Activated CD4-positive, alpha-beta T cell treated with anti-CD3 and anti-CD28 coated beads for 36 hours (primary cell): ENCODE measurements around the gene HOXB6. TPM values are rescaled to one million over a fixed set of nuclear protein-coding genes. Genes with fewer than 3 reads are reported as not detected.
A peak's percentile ranks its signal among the peaks of the same experiment; 100 is the strongest.

ENCODE experiments used
- ATAC-seq: fragments of 200-7000 bp; cut with Tn5 transposase; one replicate; pipeline ENCODE4 v1.10.0; 2021; ENCODE audit warnings: mild to moderate bottlenecking, moderate library complexity
- CTCF ChIA-PET: fragments of 350-600 bp; sonication (Branson Sonifier 250); formaldehyde crosslinking; loops from one replicate; lab custom pipeline; 2021; ENCODE audit warnings: antibody characterized with exemption; lab: Charles Lee
- POLR2A ChIA-PET: fragments of 350-600 bp; sonication (Branson Sonifier 250); formaldehyde crosslinking; loops from one replicate; lab custom pipeline; 2021; ENCODE audit warnings: antibody characterized with exemption, inconsistent platforms; lab: Charles Lee
- DNase-seq: peaks from one replicate; pipeline ENCODE4 v3.0.0-alpha.2; 2020
- H3K27ac Mint-ChIP-seq: one replicate; pipeline ENCODE4 v1.8.0; 2021; ENCODE audit warnings: mixed read lengths
- H3K27me3 Mint-ChIP-seq: one replicate; pipeline ENCODE4 v1.8.0; 2021; ENCODE audit warnings: mixed read lengths
- H3K36me3 Mint-ChIP-seq: one replicate; pipeline ENCODE4 v1.8.0; 2021; ENCODE audit warnings: low read depth, mixed read lengths
- H3K4me1 Mint-ChIP-seq: one replicate; pipeline ENCODE4 v1.8.0; 2021; ENCODE audit warnings: mixed read lengths
- H3K4me3 Mint-ChIP-seq: one replicate; pipeline ENCODE4 v1.8.0; 2021; ENCODE audit warnings: mild to moderate bottlenecking, moderate library complexity, mixed read lengths
- H3K9me3 Mint-ChIP-seq: one replicate; pipeline ENCODE4 v1.8.0; 2021; ENCODE audit warnings: low read depth, mixed read lengths
- intact Hi-C, 2 experiments: fragments of 100-400 bp; cut with DNase I in 1 of 2; cut with micrococcal nuclease in 1 of 2; formaldehyde crosslinking; loops; one replicate each; pipeline versions ENCODE4 v1.14.2 to v1.15.1; 2022 to 2024; cut with DNase I, micrococcal nuclease
- total RNA-seq, 2 experiments: library from RNA; stranded (reverse); gene quantifications; one replicate each; pipeline ENCODE4 v1.2.3, GENCODE V29; 2021

The HOXB6 gene
- total RNA-seq, 2 experiments from 2014 or later: not detected

DNA sequence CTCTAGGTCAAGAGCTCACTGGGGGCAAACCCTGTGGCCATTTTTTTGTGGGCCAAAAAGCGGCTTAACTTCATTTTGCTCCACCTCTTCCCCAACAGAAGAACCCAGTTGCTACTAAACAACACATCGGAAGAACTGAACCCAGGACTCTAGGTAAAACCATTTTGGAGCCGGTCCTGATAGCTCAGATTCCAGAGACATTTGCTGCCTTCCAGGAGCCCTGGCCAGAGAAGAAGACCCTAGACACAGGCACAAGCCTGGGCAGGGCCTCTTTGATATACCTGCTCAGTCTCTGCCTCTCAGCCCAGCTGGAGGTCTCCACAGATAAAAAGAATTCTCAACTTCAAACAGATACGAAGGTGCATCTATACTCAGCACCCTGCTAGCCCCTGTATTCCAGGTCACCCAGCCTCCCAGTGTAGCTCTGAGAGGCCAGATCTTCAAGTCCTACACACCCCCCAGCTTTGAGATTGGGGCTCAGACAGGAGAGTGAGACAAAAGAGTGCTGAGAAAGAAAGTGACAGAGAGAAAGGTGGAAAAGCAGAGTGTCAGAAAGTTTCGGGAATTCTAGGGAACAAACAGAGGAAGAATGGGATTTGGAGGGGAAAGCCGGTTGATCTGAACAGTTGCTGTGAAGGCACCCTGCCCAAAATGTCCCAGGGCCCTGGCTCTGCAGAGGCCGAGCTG is 27.9 kb upstream of the HOXB6 start:
- ATAC-seq (no peak), DNase-seq (no peak)
- no peaks in the 10 kb centered on the region for H3K9me3 Mint-ChIP-seq
- H3K27ac Mint-ChIP-seq: no peak overlapping the region
- intact Hi-C loops: no loop called here
- no peaks in the 10 kb centered on the region for H3K36me3 Mint-ChIP-seq
- no peaks in the 10 kb centered on the region for H3K4me1 Mint-ChIP-seq
- ChIA-PET CTCF (interaction anchor here (0.7 to 2.5 kb wide), 7 partner anchors 9 to 324 kb away, joined by 3 to 12 read pairs (median 5); no protein-coding TSS in a partner anchor), POLR2A (no interaction called here)
- H3K27me3 Mint-ChIP-seq: peaks cover 76% of the 10 kb centered on the region
- H3K4me3 Mint-ChIP-seq: peak overlapping the region; percentile 38

DNA sequence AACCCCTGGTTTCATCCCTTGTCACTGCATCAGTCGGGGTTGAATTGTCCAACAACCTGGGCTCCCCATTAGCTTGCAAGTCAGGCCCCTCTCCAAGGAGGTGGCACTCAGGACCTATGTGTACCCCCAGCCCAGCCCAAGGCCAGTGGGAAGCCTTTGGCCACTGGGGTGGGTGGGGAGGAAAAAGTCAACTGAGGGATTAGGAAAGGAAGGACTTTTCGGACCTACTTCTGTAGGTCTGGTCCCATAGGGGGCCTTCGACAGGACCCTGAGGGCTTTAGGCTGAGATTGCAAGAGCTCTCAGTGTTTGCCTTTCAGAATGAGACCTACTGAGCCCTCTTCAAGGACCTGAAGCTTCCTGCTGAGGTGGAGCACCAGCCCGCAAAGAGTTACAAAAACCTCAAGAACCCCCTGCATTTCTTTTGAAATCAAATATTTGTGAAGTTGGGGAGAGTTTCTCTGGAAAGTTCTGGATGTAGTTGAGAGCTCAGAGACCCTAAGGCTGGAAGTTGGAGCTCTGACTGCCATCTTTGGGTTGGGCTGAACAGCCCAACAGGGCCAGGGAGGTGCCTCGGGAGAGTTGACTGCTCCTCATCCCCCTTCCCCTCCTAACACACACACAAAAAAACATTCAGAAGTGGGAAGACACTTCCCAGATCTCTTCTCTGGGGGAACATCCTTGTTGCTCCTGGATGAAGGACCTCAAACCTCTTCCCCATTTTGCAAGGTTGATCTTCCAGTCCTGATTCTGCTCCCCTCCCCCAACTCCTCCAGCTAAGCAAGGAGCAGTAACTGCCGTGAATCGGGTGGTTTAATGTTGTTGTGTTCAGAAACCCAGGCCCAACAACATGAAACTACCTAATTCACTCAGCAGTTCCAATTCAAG is 27.1 kb upstream of the HOXB6 start:
- no peaks in the 10 kb centered on the region for H3K36me3 Mint-ChIP-seq
- ATAC-seq: no peak
- H3K9me3 Mint-ChIP-seq: no peaks in the 10 kb centered on the region
- H3K4me1 Mint-ChIP-seq: peaks cover 2% of the 10 kb centered on the region
- DNase-seq: no peak
- ChIA-PET POLR2A (no interaction called here), CTCF (interaction anchor here (0.6 to 2.5 kb wide), 7 partner anchors 8 to 280 kb away, joined by 3 to 12 read pairs (median 5); no protein-coding TSS in a partner anchor)
- H3K27me3 Mint-ChIP-seq: peaks cover 76% of the 10 kb centered on the region
- H3K27ac Mint-ChIP-seq: no peak overlapping the region
- no peak overlapping the region for H3K4me3 Mint-ChIP-seq
- intact Hi-C loops: no loop called here

GRCh38 chr17:48630925-48631692 is 26.3 kb upstream of the HOXB6 start:
- Mint-ChIP-seq H3K4me3 (no peak overlapping the region), H3K9me3 (no peaks in the 10 kb centered on the region), H3K27ac (no peak overlapping the region), H3K27me3 (peaks cover 73% of the 10 kb centered on the region), H3K36me3 (no peaks in the 10 kb centered on the region), H3K4me1 (peaks cover 6% of the 10 kb centered on the region)
- POLR2A ChIA-PET: no interaction called here
- CTCF ChIA-PET: interaction anchor here (0.6 to 2.5 kb wide), 3 partner anchors 13 to 280 kb away, joined by 3 to 12 read pairs (median 4); no protein-coding TSS in a partner anchor
- DNase-seq (no peak), ATAC-seq (no peak)
- intact Hi-C loops: no loop called here

DNA sequence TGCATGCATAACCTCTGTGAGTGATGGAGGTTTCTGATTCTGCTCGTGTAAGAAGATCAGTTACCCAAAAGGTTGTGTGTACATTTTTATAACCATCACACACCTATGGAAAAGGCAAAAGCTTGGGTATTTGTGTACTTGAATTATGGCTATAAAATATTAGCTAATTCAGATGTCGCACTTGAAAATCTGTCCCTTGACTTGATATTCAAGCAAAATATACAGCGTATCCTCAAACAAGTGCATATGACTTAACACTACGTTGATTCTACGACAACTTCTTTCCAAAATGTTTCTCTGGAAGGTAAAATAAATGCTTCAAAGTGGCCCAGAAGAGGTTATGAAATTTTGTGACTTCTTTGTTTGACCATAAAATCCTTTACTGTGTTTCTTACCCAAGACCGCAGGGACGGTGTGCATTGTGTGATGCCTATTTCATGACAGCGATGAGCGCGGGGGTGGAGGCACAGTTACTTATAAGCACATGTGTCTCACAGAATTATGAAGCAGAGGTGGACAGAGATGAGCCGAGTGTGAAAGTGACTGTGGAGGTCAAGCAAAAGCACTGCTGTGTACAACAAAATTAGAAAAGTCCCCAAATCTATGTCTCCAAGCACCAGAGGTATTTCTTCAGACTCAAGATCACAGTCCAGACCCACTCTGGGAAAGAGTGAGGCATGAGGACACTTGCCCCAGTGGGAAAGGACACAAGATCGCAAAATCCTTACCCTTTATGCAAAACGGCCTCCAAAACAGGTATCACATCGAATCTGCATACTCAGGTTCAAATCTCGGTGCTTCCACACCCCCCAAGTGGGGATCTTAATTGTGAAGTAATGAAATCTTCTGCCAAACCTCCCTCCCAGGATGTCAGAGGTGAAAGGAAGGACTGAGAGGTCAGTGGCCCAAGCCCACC is 25.5 kb upstream of the HOXB6 start:
- ATAC-seq: no peak
- H3K9me3 Mint-ChIP-seq: no peaks in the 10 kb centered on the region
- intact Hi-C loops: no loop called here
- CTCF ChIA-PET: interaction anchor here (0.7 to 2.0 kb wide), 6 partner anchors 11 to 471 kb away, joined by 3 to 11 read pairs (median 4); no protein-coding TSS in a partner anchor
- no peak for DNase-seq
- H3K27ac Mint-ChIP-seq: no peak overlapping the region
- H3K4me1 Mint-ChIP-seq: peaks cover 10% of the 10 kb centered on the region
- H3K27me3 Mint-ChIP-seq: peaks cover 69% of the 10 kb centered on the region
- no peak overlapping the region for H3K4me3 Mint-ChIP-seq
- POLR2A ChIA-PET: no interaction called here
- H3K36me3 Mint-ChIP-seq: no peaks in the 10 kb centered on the region

- no peaks in the 10 kb centered on the region for H3K36me3 Mint-ChIP-seq
- DNase-seq: no peak
- no peak for ATAC-seq
- POLR2A ChIA-PET: no interaction called here
- peaks cover 10% of the 10 kb centered on the region for H3K4me1 Mint-ChIP-seq
- H3K9me3 Mint-ChIP-seq: no peaks in the 10 kb centered on the region
- H3K27me3 Mint-ChIP-seq: peaks cover 63% of the 10 kb centered on the region
- no peak overlapping the region for H3K4me3 Mint-ChIP-seq
- intact Hi-C loops: no loop called here
- CTCF ChIA-PET: interaction anchor here (0.7 to 2.0 kb wide), 7 partner anchors 11 to 470 kb away, joined by 3 to 11 read pairs (median 3); no protein-coding TSS in a partner anchor
- H3K27ac Mint-ChIP-seq: no peak overlapping the region
Measured at GRCh38 chr17:48629411-48629759, 24.6 kb upstream of the HOXB6 start.

- Mint-ChIP-seq H3K27ac (no peak overlapping the region), H3K36me3 (no peaks in the 10 kb centered on the region), H3K4me1 (peaks cover 10% of the 10 kb centered on the region), H3K27me3 (peaks cover 64% of the 10 kb centered on the region), H3K4me3 (no peak overlapping the region), H3K9me3 (no peaks in the 10 kb centered on the region)
- ChIA-PET CTCF (interaction anchor here (0.7 to 2.0 kb wide), 9 partner anchors 11 to 470 kb away, joined by 3 to 11 read pairs (median 3); no protein-coding TSS in a partner anchor), POLR2A (no interaction called here)
- intact Hi-C loops: no loop called here
- DNase-seq: no peak
- no peak for ATAC-seq
Measured at GRCh38 chr17:48628649-48629410, 24.0 kb upstream of the HOXB6 start.

GRCh38 chr17:48627623-48628521 is 23.1 kb upstream of the HOXB6 start:
- Mint-ChIP-seq H3K9me3 (no peaks in the 10 kb centered on the region), H3K27ac (no peak overlapping the region), H3K36me3 (no peaks in the 10 kb centered on the region), H3K4me3 (no peak overlapping the region), H3K27me3 (peaks cover 69% of the 10 kb centered on the region), H3K4me1 (peaks cover 10% of the 10 kb centered on the region)
- ChIA-PET POLR2A (no interaction called here), CTCF (interaction anchor here (0.8 to 5.8 kb wide), 3 partner anchors 9 to 272 kb away, joined by 3 to 32 read pairs (median 3); no protein-coding TSS in a partner anchor)
- no peak for DNase-seq
- ATAC-seq: no peak
- intact Hi-C loops: no loop called here

GRCh38 chr17:48627118-48627597 is 22.4 kb upstream of the HOXB6 start:
- Mint-ChIP-seq H3K27ac (peak overlapping the region; percentile 34), H3K4me1 (peaks cover 10% of the 10 kb centered on the region), H3K27me3 (peaks cover 69% of the 10 kb centered on the region), H3K4me3 (peak overlapping the region; percentile 74), H3K9me3 (no peaks in the 10 kb centered on the region), H3K36me3 (no peaks in the 10 kb centered on the region)
- CTCF ChIA-PET: interaction anchor here (1.3 to 5.8 kb wide), 4 partner anchors 9 to 34 kb away, joined by 5 to 32 read pairs (median 9); partner anchors contain the start of genes HOXB5 and HOXB8
- DNase-seq: no peak
- ATAC-seq: no peak
- intact Hi-C loops: no loop called here
- POLR2A ChIA-PET: no interaction called here
